HEK293 (cell line): ENCODE measurements around the gene RNF187.

Experiments
- BCL11A ChIP-seq: fragments of 450-650 bp; formaldehyde crosslinking; IDR thresholded peaks from 2 replicates; pipeline ENCODE4 v1.5.1; 2016; ENCODE audit warnings: low read depth, missing biosample characterization, missing genetic modification characterization
- GLIS2 ChIP-seq: fragments of 450-650 bp; formaldehyde crosslinking; IDR thresholded peaks from 2 replicates; pipeline ENCODE4 v1.5.1; 2016; ENCODE audit warnings: missing biosample characterization, missing genetic modification characterization
- HOXD13 ChIP-seq: sonication (generic); formaldehyde crosslinking; IDR thresholded peaks from 2 replicates; pipeline ENCODE4 v1.8.0; 2022; ENCODE audit warnings: missing genetic modification reagents, borderline replicate concordance
- KLF10 ChIP-seq: fragments of 450-650 bp; IDR thresholded peaks from 2 replicates; pipeline ENCODE4 v1.5.1; 2018; ENCODE audit warnings: missing biosample characterization, mild to moderate bottlenecking, missing genetic modification characterization
- KLF9 ChIP-seq: fragments of 450-650 bp; formaldehyde crosslinking; IDR thresholded peaks from 2 replicates; pipeline ENCODE4 v1.5.1; 2016; ENCODE audit warnings: missing biosample characterization, missing genetic modification characterization, low read depth
- TSHZ1 ChIP-seq: fragments of 450-650 bp; formaldehyde crosslinking; IDR thresholded peaks from 2 replicates; pipeline ENCODE4 v1.5.1; 2016; ENCODE audit warnings: missing biosample characterization, missing genetic modification characterization, borderline replicate concordance
- WT1 ChIP-seq: fragments of 450-650 bp; formaldehyde crosslinking; IDR thresholded peaks from 2 replicates; pipeline ENCODE4 v1.5.1; 2016; ENCODE audit warnings: missing biosample characterization, missing genetic modification characterization
- ZBTB10 ChIP-seq: fragments of 450-650 bp; formaldehyde crosslinking; IDR thresholded peaks from 2 replicates; pipeline ENCODE4 v1.5.1; 2016; ENCODE audit warnings: missing biosample characterization, missing genetic modification characterization
- ZBTB48 ChIP-seq: fragments of 450-650 bp; formaldehyde crosslinking; IDR thresholded peaks from 2 replicates; pipeline ENCODE4 v1.5.1; 2016; ENCODE audit warnings: missing biosample characterization, missing genetic modification characterization
- ZFP69B ChIP-seq: fragments of 450-650 bp; formaldehyde crosslinking; IDR thresholded peaks from 2 replicates; pipeline ENCODE4 v1.5.1; 2016; ENCODE audit warnings: missing biosample characterization, missing genetic modification characterization
- ZNF223 ChIP-seq: fragments of 450-650 bp; formaldehyde crosslinking; IDR thresholded peaks from 2 replicates; pipeline ENCODE4 v1.5.1; 2016; ENCODE audit warnings: missing biosample characterization, missing genetic modification characterization
- ZNF335 ChIP-seq: fragments of 450-650 bp; formaldehyde crosslinking; conservative IDR thresholded peaks from 2 replicates; pipeline ENCODE4 v1.5.1; 2016; ENCODE audit warnings: missing biosample characterization, missing genetic modification characterization
- ZSCAN18 ChIP-seq: fragments of 450-650 bp; formaldehyde crosslinking; IDR thresholded peaks from 2 replicates; pipeline ENCODE4 v1.5.1; 2016; ENCODE audit warnings: missing biosample characterization, missing genetic modification characterization
- ZXDB ChIP-seq: fragments of 450-650 bp; formaldehyde crosslinking; IDR thresholded peaks from 2 replicates; pipeline ENCODE4 v1.5.1; 2016; ENCODE audit warnings: missing biosample characterization, missing genetic modification characterization
- TF ChIP-seq, protein P1 (sequence below): fragments of 450-650 bp; formaldehyde crosslinking; IDR thresholded peaks from 2 replicates; pipeline ENCODE4 v1.5.1; 2016; ENCODE audit warnings: missing biosample characterization, missing genetic modification characterization, borderline replicate concordance
- TF ChIP-seq, protein P2 (sequence below): fragments of 450-650 bp; formaldehyde crosslinking; IDR thresholded peaks from 2 replicates; pipeline ENCODE4 v1.5.1; 2016; ENCODE audit warnings: missing biosample characterization, missing genetic modification characterization

The RNF187 gene

GRCh38 chr1:228488125-228488817, 1.1 kb downstream of the RNF187 start (continued):
- TF ChIP-seq KLF10 (tag by site-specific recombination) (no peak), WT1 (tag by site-specific recombination) (peak; percentile 8; the same call in 1 of the 2 replicates), ZNF335 (tag by site-specific recombination) (peak; percentile 57), HOXD13 (0 out of 2 replicates have a peak, but pooled peaks have one; percentile 15), TSHZ1 (no peak), ZBTB10 (tag by site-specific recombination) (peak; percentile 34; the same call in 1 of the 2 replicates), ZXDB (tag by site-specific recombination) (0 out of 2 replicates have a peak, but pooled peaks have one; percentile 7), ZBTB48 (tag by site-specific recombination) (0 out of 2 replicates have a peak, but pooled peaks have one; percentile 0), ZNF223 (tag by site-specific recombination) (peak; percentile 96), GLIS2 (tag by site-specific recombination) (peak; percentile 72), KLF9 (tag by site-specific recombination) (no peak), ZSCAN18 (no peak), ZFP69B (tag by site-specific recombination) (peak; percentile 68), BCL11A (tag by site-specific recombination) (no peak)
- TF ChIP-seq, protein P1, sequence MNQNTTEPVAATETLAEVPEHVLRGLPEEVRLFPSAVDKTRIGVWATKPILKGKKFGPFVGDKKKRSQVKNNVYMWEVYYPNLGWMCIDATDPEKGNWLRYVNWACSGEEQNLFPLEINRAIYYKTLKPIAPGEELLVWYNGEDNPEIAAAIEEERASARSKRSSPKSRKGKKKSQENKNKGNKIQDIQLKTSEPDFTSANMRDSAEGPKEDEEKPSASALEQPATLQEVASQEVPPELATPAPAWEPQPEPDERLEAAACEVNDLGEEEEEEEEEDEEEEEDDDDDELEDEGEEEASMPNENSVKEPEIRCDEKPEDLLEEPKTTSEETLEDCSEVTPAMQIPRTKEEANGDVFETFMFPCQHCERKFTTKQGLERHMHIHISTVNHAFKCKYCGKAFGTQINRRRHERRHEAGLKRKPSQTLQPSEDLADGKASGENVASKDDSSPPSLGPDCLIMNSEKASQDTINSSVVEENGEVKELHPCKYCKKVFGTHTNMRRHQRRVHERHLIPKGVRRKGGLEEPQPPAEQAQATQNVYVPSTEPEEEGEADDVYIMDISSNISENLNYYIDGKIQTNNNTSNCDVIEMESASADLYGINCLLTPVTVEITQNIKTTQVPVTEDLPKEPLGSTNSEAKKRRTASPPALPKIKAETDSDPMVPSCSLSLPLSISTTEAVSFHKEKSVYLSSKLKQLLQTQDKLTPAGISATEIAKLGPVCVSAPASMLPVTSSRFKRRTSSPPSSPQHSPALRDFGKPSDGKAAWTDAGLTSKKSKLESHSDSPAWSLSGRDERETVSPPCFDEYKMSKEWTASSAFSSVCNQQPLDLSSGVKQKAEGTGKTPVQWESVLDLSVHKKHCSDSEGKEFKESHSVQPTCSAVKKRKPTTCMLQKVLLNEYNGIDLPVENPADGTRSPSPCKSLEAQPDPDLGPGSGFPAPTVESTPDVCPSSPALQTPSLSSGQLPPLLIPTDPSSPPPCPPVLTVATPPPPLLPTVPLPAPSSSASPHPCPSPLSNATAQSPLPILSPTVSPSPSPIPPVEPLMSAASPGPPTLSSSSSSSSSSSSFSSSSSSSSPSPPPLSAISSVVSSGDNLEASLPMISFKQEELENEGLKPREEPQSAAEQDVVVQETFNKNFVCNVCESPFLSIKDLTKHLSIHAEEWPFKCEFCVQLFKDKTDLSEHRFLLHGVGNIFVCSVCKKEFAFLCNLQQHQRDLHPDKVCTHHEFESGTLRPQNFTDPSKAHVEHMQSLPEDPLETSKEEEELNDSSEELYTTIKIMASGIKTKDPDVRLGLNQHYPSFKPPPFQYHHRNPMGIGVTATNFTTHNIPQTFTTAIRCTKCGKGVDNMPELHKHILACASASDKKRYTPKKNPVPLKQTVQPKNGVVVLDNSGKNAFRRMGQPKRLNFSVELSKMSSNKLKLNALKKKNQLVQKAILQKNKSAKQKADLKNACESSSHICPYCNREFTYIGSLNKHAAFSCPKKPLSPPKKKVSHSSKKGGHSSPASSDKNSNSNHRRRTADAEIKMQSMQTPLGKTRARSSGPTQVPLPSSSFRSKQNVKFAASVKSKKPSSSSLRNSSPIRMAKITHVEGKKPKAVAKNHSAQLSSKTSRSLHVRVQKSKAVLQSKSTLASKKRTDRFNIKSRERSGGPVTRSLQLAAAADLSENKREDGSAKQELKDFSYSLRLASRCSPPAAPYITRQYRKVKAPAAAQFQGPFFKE (tag by site-specific recombination) = 0 out of 2 replicates have a peak, but pooled peaks have one; percentile 80
- TF ChIP-seq, protein P2, sequence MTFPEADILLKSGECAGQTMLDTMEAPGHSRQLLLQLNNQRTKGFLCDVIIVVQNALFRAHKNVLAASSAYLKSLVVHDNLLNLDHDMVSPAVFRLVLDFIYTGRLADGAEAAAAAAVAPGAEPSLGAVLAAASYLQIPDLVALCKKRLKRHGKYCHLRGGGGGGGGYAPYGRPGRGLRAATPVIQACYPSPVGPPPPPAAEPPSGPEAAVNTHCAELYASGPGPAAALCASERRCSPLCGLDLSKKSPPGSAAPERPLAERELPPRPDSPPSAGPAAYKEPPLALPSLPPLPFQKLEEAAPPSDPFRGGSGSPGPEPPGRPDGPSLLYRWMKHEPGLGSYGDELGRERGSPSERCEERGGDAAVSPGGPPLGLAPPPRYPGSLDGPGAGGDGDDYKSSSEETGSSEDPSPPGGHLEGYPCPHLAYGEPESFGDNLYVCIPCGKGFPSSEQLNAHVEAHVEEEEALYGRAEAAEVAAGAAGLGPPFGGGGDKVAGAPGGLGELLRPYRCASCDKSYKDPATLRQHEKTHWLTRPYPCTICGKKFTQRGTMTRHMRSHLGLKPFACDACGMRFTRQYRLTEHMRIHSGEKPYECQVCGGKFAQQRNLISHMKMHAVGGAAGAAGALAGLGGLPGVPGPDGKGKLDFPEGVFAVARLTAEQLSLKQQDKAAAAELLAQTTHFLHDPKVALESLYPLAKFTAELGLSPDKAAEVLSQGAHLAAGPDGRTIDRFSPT = no peak
